ENCODE measurements around the gene DRG1.

GRCh38 chr22:31446208-31446607 lies 46.8 kb downstream of the DRG1 start:
- TF ChIP-seq CTCF (IDR thresholded peaks at IDR 0.05) (no peak), POLR2A (IDR thresholded peaks at IDR 0.05) (no peak), POLR2AphosphoS5 (IDR thresholded peaks at IDR 0.05) (no peak)
